HCT116 (cell line): ENCODE results near the gene SMARCAL1. TPM values are rescaled to one million over a fixed set of nuclear protein-coding genes. Genes with fewer than 3 reads are reported as not detected.

ENCODE experiments used
- ATAC-seq: fragments of 200-7000 bp; cut with Tn5 transposase; 2 replicates; pipeline ENCODE4 v1.9.1; 2020; ENCODE audit warnings: mild to moderate bottlenecking, moderate library complexity
- BruUV-seq: library from RNA; stranded (reverse); fragments of 400-500 nt; replicated peaks from 2 replicates; lab custom pipeline; 2021; lab: Mats Ljungman, UMichigan
- CTCF ChIA-PET: fragments of 300-600 bp; sonication (Branson Sonifier 250); formaldehyde crosslinking; loops from one replicate; lab custom pipeline; 2021; ENCODE audit warnings: antibody characterized with exemption; lab: Charles Lee
- POLR2A ChIA-PET: fragments of 300-600, 350-600 bp; sonication (Branson Sonifier 250); formaldehyde crosslinking; loops from one replicate; lab custom pipeline; 2021; ENCODE audit warnings: antibody characterized with exemption; lab: Charles Lee
- RAD21 ChIA-PET, 2 experiments: fragments of 300-600 bp; sonication (Branson Sonifier 250); formaldehyde crosslinking; loops; one replicate each; lab custom pipeline; 2023; ENCODE audit warnings: low total read pairs in 2 of 2; ENCODE audit not compliant: uncharacterized antibody in 2 of 2, unreplicated experiment in 2 of 2, low non-redundant PET in 1 of 2; lab: Charles Lee
- DNase-seq: peaks from one replicate; pipeline ENCODE4 v3.0.0-alpha.2; 2010; ENCODE audit warnings: low read depth, low spot score
- H2AFZ ChIP-seq: fragments of 200-600 bp; shearing (Covaris generic), sonication (generic); 2 replicates; pipeline ENCODE4 v1.6.1; 2017; ENCODE audit warnings: low read depth, mixed run types, mixed read lengths, antibody characterized with exemption, low read length; ENCODE audit not compliant: poor library complexity, severe bottlenecking
- H3K27ac ChIP-seq: 2 replicates; pipeline ENCODE4 v1.5.1; 2012; ENCODE audit warnings: low read depth, low read length
- H3K27me3 ChIP-seq: fragments of 200-600 bp; sonication (generic); 2 replicates; pipeline ENCODE4 v1.6.1; 2016; ENCODE audit warnings: mixed run types, low read length, mixed read lengths; ENCODE audit not compliant: insufficient read depth
- H3K36me3 ChIP-seq, 2 experiments: fragments of 200-500 bp in 1 of 2; fragments of 200-600 bp in 1 of 2; sonication (Bioruptor generic) in 1 of 2; sonication (generic) in 1 of 2; 2 replicates each; pipeline versions ENCODE4 v1.5.1 to v1.6.1; 2014 to 2016; ENCODE audit warnings: low read length in 2 of 2, inconsistent platforms in 1 of 2, mixed read lengths in 1 of 2, mixed run types in 1 of 2; ENCODE audit not compliant: insufficient read depth in 2 of 2, control insufficient read depth in 1 of 2
- H3K4me1 ChIP-seq, 2 experiments: fragments of 200-600 bp in 1 of 2; sonication (generic) in 1 of 2; 2 replicates each; pipeline versions ENCODE4 v1.5.1 to v1.6.1; 2012 to 2017; ENCODE audit warnings: low read length in 2 of 2, inconsistent platforms in 1 of 2, mild to moderate bottlenecking in 1 of 2, mixed read lengths in 1 of 2, mixed run types in 1 of 2, moderate library complexity in 1 of 2; ENCODE audit not compliant: insufficient read depth in 2 of 2, control insufficient read depth in 1 of 2
- H3K4me2 ChIP-seq: fragments of 200-600 bp; sonication (generic); 2 replicates; pipeline ENCODE4 v1.6.1; 2017; ENCODE audit warnings: mixed run types, low read length, mixed read lengths
- H3K4me3 ChIP-seq, 2 experiments: fragments of 200-600 bp in 1 of 2; sonication (generic) in 1 of 2; replicated peaks in 1 of 2; 2 replicates each; pipeline ENCODE4 v1.5.1; 2011 to 2016; ENCODE audit warnings: low read length in 2 of 2, control low read depth in 1 of 2, low read depth in 1 of 2, mild to moderate bottlenecking in 1 of 2, mixed read lengths in 1 of 2, mixed run types in 1 of 2
- H3K79me2 ChIP-seq: fragments of 200-600 bp; sonication (generic); 2 replicates; pipeline ENCODE4 v1.6.1; 2017; ENCODE audit warnings: mild to moderate bottlenecking, mixed run types, low read length, moderate library complexity, mixed read lengths; ENCODE audit not compliant: insufficient read depth
- H3K9ac ChIP-seq: fragments of 200-600 bp; sonication (generic); 2 replicates; pipeline ENCODE4 v1.6.1; 2016; ENCODE audit warnings: low read length, mixed read lengths
- H3K9me2 ChIP-seq: fragments of 200-600 bp; sonication (generic), shearing (Covaris generic); 2 replicates; pipeline ENCODE4 v1.6.1; 2017; ENCODE audit warnings: mixed run types, mild to moderate bottlenecking, moderate library complexity; ENCODE audit not compliant: insufficient read depth
- H3K9me3 ChIP-seq, 2 experiments: fragments of 200-500 bp in 1 of 2; fragments of 200-600 bp in 1 of 2; sonication (Bioruptor generic) in 1 of 2; sonication (generic) in 1 of 2; 2 replicates each; pipeline ENCODE4 v1.6.1; 2014 to 2017; ENCODE audit warnings: low read length in 2 of 2, mixed read lengths in 2 of 2, inconsistent platforms in 1 of 2, low read depth in 1 of 2, mild to moderate bottlenecking in 1 of 2, mixed run types in 1 of 2, moderate library complexity in 1 of 2; ENCODE audit not compliant: control insufficient read depth in 1 of 2, insufficient read depth in 1 of 2
- H4K20me1 ChIP-seq: fragments of 200-600 bp; sonication (generic), shearing (Covaris generic); 2 replicates; pipeline ENCODE4 v1.6.1; 2017; ENCODE audit warnings: mixed run types, mild to moderate bottlenecking, moderate library complexity; ENCODE audit not compliant: insufficient read depth
- CBX3 ChIP-seq: IDR thresholded peaks from 2 replicates; pipeline ENCODE4 v1.6.1; 2012; ENCODE audit warnings: low read depth
- CEBPB ChIP-seq: IDR thresholded peaks from 2 replicates; pipeline ENCODE4 v1.6.1; 2012; ENCODE audit warnings: low read depth
- CTCF ChIP-seq, 3 experiments: fragments of 200-600 bp in 1 of 3; sonication (generic) in 1 of 3; IDR thresholded peaks in 2 of 3; conservative IDR thresholded peaks in 1 of 3; 2 replicates each; pipeline ENCODE4 v1.5.1; 2012 to 2017; ENCODE audit warnings: low read depth in 2 of 3, low read length in 2 of 3, antibody characterized with exemption in 1 of 3, borderline replicate concordance in 1 of 3, control low read depth in 1 of 3, mild to moderate bottlenecking in 1 of 3, mixed read lengths in 1 of 3, mixed run types in 1 of 3, moderate library complexity in 1 of 3; ENCODE audit not compliant: insufficient read depth in 1 of 3
- ELF1 ChIP-seq: IDR thresholded peaks from 2 replicates; pipeline ENCODE4 v1.6.1; 2012; ENCODE audit warnings: low read depth, borderline replicate concordance
- EZH2 ChIP-seq: fragments of 200-600 bp; sonication (generic); IDR thresholded peaks from 2 replicates; pipeline ENCODE4 v1.6.1; 2017; ENCODE audit warnings: antibody characterized with exemption, mixed run types
- EZH2phosphoT487 ChIP-seq: fragments of 200-600 bp; IDR thresholded peaks from 2 replicates; pipeline ENCODE4 v1.6.1; 2018; ENCODE audit warnings: antibody characterized with exemption, borderline replicate concordance
- RAD21 ChIP-seq: IDR thresholded peaks from 2 replicates; pipeline ENCODE4 v1.6.1; 2012; ENCODE audit warnings: low read depth, mild to moderate bottlenecking
- SIN3A ChIP-seq: IDR thresholded peaks from 2 replicates; pipeline ENCODE4 v1.6.1; 2012; ENCODE audit warnings: low read depth
- SP1 ChIP-seq: IDR thresholded peaks from 2 replicates; pipeline ENCODE4 v1.6.1; 2012; ENCODE audit warnings: low read depth
- SRF ChIP-seq: IDR thresholded peaks from 2 replicates; pipeline ENCODE4 v1.6.1; 2012; ENCODE audit warnings: low read depth
- YY1 ChIP-seq: IDR thresholded peaks from 2 replicates; pipeline ENCODE4 v1.6.1; 2011; ENCODE audit warnings: low read length, low read depth, moderate library complexity, mild to moderate bottlenecking; ENCODE audit not compliant: insufficient replicate concordance; ENCODE audit errors: extremely low read depth
- ZBTB33 ChIP-seq: IDR thresholded peaks from 2 replicates; pipeline ENCODE4 v1.6.1; 2011; ENCODE audit warnings: mild to moderate bottlenecking, low read length, moderate library complexity; ENCODE audit not compliant: insufficient replicate concordance; ENCODE audit errors: extremely low read depth
- ZFX ChIP-seq: fragments of 450-650 bp; IDR thresholded peaks from 2 replicates; pipeline ENCODE4 v1.6.1; 2017
- intact Hi-C: fragments of 100-400 bp; cut with micrococcal nuclease; formaldehyde crosslinking; loops from 2 replicates; pipeline ENCODE4 v1.10.0; 2022
- total RNA-seq: library from RNA; stranded (reverse); gene quantifications from one replicate; pipeline ENCODE4 v1.2.1, GENCODE V29; 2021; ENCODE audit not compliant: unreplicated experiment
- TF ChIP-seq, protein P1 (sequence below): IDR thresholded peaks from 2 replicates; pipeline ENCODE4 v1.6.1; 2012; ENCODE audit warnings: low read depth

The SMARCAL1 gene
- total RNA-seq, 1 experiment from 2014 or later, result 18.0 TPM

DNA sequence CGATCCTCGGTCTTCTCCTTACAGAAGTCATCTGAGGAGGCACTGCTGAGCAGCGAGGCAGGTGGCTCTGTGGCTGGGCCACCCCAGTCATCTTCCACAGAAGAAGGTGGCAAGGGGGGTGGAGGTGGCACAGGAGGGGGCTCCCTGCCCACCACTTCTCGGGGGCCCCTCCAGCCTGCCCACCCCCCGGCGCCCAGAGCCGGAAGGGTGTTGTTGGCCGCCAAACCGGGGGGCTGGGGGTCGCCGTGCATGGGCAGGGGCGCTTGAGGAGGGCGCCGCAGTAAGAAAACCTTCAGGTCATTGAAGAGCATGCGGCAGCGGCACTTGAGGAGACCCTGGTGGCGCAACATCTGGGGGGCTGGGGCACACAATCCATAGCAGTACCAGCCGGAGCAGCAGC lies 42.5 kb upstream of the SMARCAL1 start:
- Histone ChIP-seq H3K4me2 (no peak overlapping the region), H3K27ac (no peak overlapping the region), H3K27me3 (peaks cover 59% of the 10 kb centered on the region), H3K4me3 (no peak overlapping the region), H3K9ac (no peak overlapping the region), H3K79me2 (no peaks in the 10 kb centered on the region)
- ATAC-seq, result no peak
- RAD21 ChIA-PET, result no interaction called here
- TF ChIP-seq ZBTB33 (no peak), SRF (no peak), ELF1 (no peak), ZFX (no peak), SIN3A (no peak), CTCF (IDR thresholded peaks at IDR 0.05 in 2 of 3, conservative IDR thresholded peaks at IDR 0.05 in 1 of 3; ENCODE audit: borderline replicate concordance in 1 of 3, insufficient read depth in 1 of 3, low read depth in 2 of 3, low read length in 2 of 3) (no peak), EZH2phosphoT487 (no peak), EZH2 (no peak), CEBPB (no peak), YY1 (no peak), RAD21 (no peak), CBX3 (no peak), SP1 (no peak)
- TF ChIP-seq, protein P1, sequence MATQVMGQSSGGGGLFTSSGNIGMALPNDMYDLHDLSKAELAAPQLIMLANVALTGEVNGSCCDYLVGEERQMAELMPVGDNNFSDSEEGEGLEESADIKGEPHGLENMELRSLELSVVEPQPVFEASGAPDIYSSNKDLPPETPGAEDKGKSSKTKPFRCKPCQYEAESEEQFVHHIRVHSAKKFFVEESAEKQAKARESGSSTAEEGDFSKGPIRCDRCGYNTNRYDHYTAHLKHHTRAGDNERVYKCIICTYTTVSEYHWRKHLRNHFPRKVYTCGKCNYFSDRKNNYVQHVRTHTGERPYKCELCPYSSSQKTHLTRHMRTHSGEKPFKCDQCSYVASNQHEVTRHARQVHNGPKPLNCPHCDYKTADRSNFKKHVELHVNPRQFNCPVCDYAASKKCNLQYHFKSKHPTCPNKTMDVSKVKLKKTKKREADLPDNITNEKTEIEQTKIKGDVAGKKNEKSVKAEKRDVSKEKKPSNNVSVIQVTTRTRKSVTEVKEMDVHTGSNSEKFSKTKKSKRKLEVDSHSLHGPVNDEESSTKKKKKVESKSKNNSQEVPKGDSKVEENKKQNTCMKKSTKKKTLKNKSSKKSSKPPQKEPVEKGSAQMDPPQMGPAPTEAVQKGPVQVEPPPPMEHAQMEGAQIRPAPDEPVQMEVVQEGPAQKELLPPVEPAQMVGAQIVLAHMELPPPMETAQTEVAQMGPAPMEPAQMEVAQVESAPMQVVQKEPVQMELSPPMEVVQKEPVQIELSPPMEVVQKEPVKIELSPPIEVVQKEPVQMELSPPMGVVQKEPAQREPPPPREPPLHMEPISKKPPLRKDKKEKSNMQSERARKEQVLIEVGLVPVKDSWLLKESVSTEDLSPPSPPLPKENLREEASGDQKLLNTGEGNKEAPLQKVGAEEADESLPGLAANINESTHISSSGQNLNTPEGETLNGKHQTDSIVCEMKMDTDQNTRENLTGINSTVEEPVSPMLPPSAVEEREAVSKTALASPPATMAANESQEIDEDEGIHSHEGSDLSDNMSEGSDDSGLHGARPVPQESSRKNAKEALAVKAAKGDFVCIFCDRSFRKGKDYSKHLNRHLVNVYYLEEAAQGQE, result no peak
- TF ChIP-seq, all 23 proteins: peak for 0
- no peak for DNase-seq
- Histone ChIP-seq H3K9me3 (no peaks in the 10 kb centered on the region), H3K4me1 (peaks cover 2 to 26% of the 10 kb centered on the region in 2 experiments; a peak in 3 of 4 replicates), H3K36me3 (no peaks in the 10 kb centered on the region), H3K9me2 (no peaks in the 10 kb centered on the region), H4K20me1 (no peaks in the 10 kb centered on the region), H2AFZ (no peak overlapping the region)
- ChIA-PET POLR2A (no interaction called here), CTCF (no interaction called here)
- intact Hi-C loops, result no loop called here
- no TSS peak for BruUV-seq
